Vagina (tissue), 2 donors: ENCODE data around the gene ZNF322. TPM values are rescaled to one million over a fixed set of nuclear protein-coding genes. Genes with fewer than 3 reads are reported as not detected.

ENCODE experiments used
- DNase-seq, 2 donors: peaks; one replicate each; pipeline ENCODE4 v3.0.0-alpha.2; 2017; ENCODE audit errors: extremely low spot score in 2 of 2
- H3K27ac ChIP-seq: fragments of 200-600 bp; sonication (generic); one replicate; pipeline ENCODE4 v1.5.1; 2019
- H3K27me3 ChIP-seq: fragments of 200-600 bp; sonication (generic); one replicate; pipeline ENCODE4 v1.5.1; 2019
- H3K36me3 ChIP-seq, 2 donors: fragments of 200-600 bp; sonication (generic); one replicate each; pipeline ENCODE4 v1.5.1; 2017 to 2019
- H3K4me1 ChIP-seq: fragments of 200-600 bp; sonication (generic); one replicate; pipeline ENCODE4 v1.5.1; 2019
- H3K4me3 ChIP-seq, 2 donors: fragments of 200-600 bp; sonication (generic); 1 replicate in 1 of 2; 2 replicates in 1 of 2; pipeline ENCODE4 v1.5.1; 2016 to 2019
- H3K9me3 ChIP-seq: fragments of 200-600 bp; sonication (generic); one replicate; pipeline ENCODE4 v1.5.1; 2019
- CTCF ChIP-seq, 3 experiments: fragments of 450-650 bp in 2 of 3; fragments of 200-600 bp in 1 of 3; sonication (generic) in 1 of 3; IDR thresholded peaks; one replicate each; pipeline ENCODE4 v1.5.1; 2017 to 2019; ENCODE audit warnings: antibody characterized with exemption in 3 of 3, mild to moderate bottlenecking in 2 of 3, moderate library complexity in 2 of 3
- POLR2A ChIP-seq, 2 donors: fragments of 450-650 bp; IDR thresholded peaks; one replicate each; pipeline ENCODE4 v1.6.1; 2017; ENCODE audit warnings: antibody characterized with exemption in 2 of 2, mild to moderate bottlenecking in 2 of 2, moderate library complexity in 2 of 2
- POLR2AphosphoS5 ChIP-seq, 2 donors: sonication (generic); formaldehyde crosslinking; IDR thresholded peaks; one replicate each; pipeline ENCODE4 v1.9.0; 2017; ENCODE audit warnings: antibody characterized with exemption in 2 of 2, mild to moderate bottlenecking in 2 of 2, low read depth in 1 of 2; ENCODE audit not compliant: insufficient read depth in 1 of 2
- intact Hi-C: fragments of 100-400 bp; cut with DNase I; formaldehyde crosslinking; loops from one replicate; pipeline ENCODE4 v1.15.1; 2023
- total RNA-seq: library from RNA; depleted of rRNA; stranded (reverse); fragments of >200 nt; gene quantifications from one replicate; pipeline ENCODE4 v1.2.3, GENCODE V29; 2016

The ZNF322 gene
- total RNA-seq, 1 donor from 2014 or later = 11.5 TPM

GRCh38 chr6:26640806-26641205 lies 18.7 kb downstream of the ZNF322 start:
- peaks cover 0 to 52% of the 10 kb centered on the region in 2 donors for H3K36me3 ChIP-seq
- TF ChIP-seq CTCF (IDR thresholded peaks at IDR 0.05) (no peak), POLR2A (IDR thresholded peaks at IDR 0.05) (no peak), POLR2AphosphoS5 (IDR thresholded peaks at IDR 0.05; ENCODE audit: insufficient read depth in 1 of 2, low read depth in 1 of 2) (no peak)
- no peak overlapping the region for H3K4me3 ChIP-seq
- no peaks in the 10 kb centered on the region for H3K4me1 ChIP-seq
- H3K27ac ChIP-seq = no peak overlapping the region
- no peak for DNase-seq
- no peaks in the 10 kb centered on the region for H3K9me3 ChIP-seq
- H3K27me3 ChIP-seq = no peaks in the 10 kb centered on the region
- intact Hi-C loops = no loop called here

DNA sequence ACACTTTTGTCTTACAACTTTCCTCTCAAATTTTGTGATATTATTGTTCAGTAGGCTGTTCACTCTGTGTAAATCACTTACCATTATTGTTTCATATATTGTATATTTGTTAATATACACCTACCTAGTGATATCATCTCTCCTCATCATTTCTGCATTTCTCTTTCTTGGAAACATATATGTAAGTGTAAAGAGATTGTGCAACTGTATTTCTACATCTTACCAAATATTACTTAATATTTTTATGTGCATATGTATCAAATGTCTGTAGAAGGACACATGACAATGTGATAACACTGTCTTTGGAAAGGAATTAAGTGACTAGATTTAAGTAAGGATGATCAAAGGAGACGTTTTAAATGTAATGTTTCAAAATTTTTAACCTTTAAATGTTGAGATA lies 30.2 kb downstream of the ZNF322 start:
- Histone ChIP-seq H3K36me3 (no peaks in the 10 kb centered on the region), H3K27ac (no peak overlapping the region), H3K9me3 (peaks cover 3% of the 10 kb centered on the region), H3K4me1 (no peaks in the 10 kb centered on the region), H3K27me3 (no peaks in the 10 kb centered on the region), H3K4me3 (no peak overlapping the region)
- TF ChIP-seq POLR2A (IDR thresholded peaks at IDR 0.05) = no peak
- no peak for TF ChIP-seq CTCF (IDR thresholded peaks at IDR 0.05)
- TF ChIP-seq POLR2AphosphoS5 (IDR thresholded peaks at IDR 0.05; ENCODE audit: insufficient read depth in 1 of 2, low read depth in 1 of 2) = no peak
- no peak for DNase-seq
- intact Hi-C loops = no loop called here

DNA sequence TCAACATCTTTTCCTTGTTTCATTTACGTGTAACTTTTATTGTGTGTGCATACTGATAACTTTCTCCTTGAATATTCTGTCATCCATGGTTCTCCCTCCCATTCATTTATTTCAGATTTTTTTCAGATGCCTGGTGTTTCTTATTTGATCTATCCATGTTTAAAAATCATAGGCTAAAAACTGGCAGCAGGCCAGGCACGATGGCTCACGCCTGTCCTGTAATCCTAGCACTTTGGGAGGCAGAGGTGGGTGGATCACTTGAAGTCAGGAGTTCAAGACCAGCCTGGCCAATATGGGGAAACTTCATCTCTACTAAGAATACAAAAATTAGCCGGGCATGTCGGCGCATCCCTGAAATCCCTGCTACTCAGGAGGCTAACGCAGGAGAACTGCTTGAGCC lies 31.7 kb downstream of the ZNF322 start:
- Histone ChIP-seq H3K4me1 (no peaks in the 10 kb centered on the region), H3K9me3 (peaks cover 3% of the 10 kb centered on the region), H3K36me3 (no peaks in the 10 kb centered on the region), H3K27me3 (no peaks in the 10 kb centered on the region), H3K27ac (no peak overlapping the region), H3K4me3 (no peak overlapping the region)
- no peak for TF ChIP-seq POLR2A (IDR thresholded peaks at IDR 0.05)
- TF ChIP-seq POLR2AphosphoS5 (IDR thresholded peaks at IDR 0.05; ENCODE audit: insufficient read depth in 1 of 2, low read depth in 1 of 2) = no peak
- no peak for TF ChIP-seq CTCF (IDR thresholded peaks at IDR 0.05)
- intact Hi-C loops = no loop called here
- DNase-seq = no peak

- intact Hi-C loops = no loop called here
- no peak for TF ChIP-seq CTCF (IDR thresholded peaks at IDR 0.05)
- TF ChIP-seq POLR2A (IDR thresholded peaks at IDR 0.05) = no peak
- TF ChIP-seq POLR2AphosphoS5 (IDR thresholded peaks at IDR 0.05; ENCODE audit: insufficient read depth in 1 of 2, low read depth in 1 of 2) = no peak
These were observed 35.0 kb downstream of the ZNF322 start for GRCh38 chr6:26624557-26624956.

DNA sequence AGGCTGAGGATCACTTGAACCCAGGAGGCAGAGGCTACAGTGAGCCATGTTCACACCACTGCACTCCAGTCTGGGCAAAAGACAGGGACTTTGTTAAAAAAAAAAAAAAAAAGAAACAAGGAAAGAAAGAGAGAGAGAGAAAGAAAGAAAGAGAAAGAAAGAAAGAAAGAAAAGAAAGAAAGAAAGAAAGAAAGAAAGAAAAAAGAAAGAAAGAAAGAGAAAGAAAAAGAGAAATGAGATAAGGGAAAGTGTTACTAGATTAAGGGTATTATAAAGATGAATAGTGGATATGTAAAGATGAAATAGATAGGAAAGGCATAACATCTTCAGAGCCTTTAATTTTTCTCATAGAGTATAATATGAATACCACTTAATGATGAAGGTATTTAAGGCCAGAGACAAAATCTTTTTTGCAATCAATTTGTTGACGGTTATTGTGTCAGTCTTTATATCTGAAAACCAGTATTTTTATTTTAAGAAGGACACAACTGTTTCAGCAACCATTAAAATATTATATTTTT lies 36.1 kb downstream of the ZNF322 start:
- DNase-seq = no peak
- TF ChIP-seq CTCF (IDR thresholded peaks at IDR 0.05) (no peak), POLR2AphosphoS5 (IDR thresholded peaks at IDR 0.05; ENCODE audit: insufficient read depth in 1 of 2, low read depth in 1 of 2) (no peak), POLR2A (IDR thresholded peaks at IDR 0.05) (no peak)
- intact Hi-C loops = no loop called here
- Histone ChIP-seq H3K4me1 (no peaks in the 10 kb centered on the region), H3K4me3 (no peak overlapping the region), H3K36me3 (no peaks in the 10 kb centered on the region), H3K27ac (no peak overlapping the region), H3K9me3 (peaks cover 3% of the 10 kb centered on the region), H3K27me3 (no peaks in the 10 kb centered on the region)

More at GRCh38 chr6:26624557-26624956, 35.0 kb downstream of the ZNF322 start:
- Histone ChIP-seq H3K36me3 (no peaks in the 10 kb centered on the region), H3K4me1 (no peaks in the 10 kb centered on the region), H3K9me3 (peaks cover 3% of the 10 kb centered on the region), H3K4me3 (no peak overlapping the region), H3K27ac (no peak overlapping the region), H3K27me3 (no peaks in the 10 kb centered on the region)
- DNase-seq = no peak
